NCI-H1105 (cell line): ENCODE results near the gene MCCD1.
"Not testable (repeated sequence)": the region's sequence is repeated elsewhere in the genome, so short reads cannot be mapped to it uniquely, and the experiment has no call there.

ENCODE experiments used
- DNase-seq: peaks from one replicate; lab custom pipeline; 2025; lab: John Stamatoyannopoulos, UW

MCCD1 gene, protein sequence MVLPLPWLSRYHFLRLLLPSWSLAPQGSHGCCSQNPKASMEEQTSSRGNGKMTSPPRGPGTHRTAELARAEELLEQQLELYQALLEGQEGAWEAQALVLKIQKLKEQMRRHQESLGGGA

DNA sequence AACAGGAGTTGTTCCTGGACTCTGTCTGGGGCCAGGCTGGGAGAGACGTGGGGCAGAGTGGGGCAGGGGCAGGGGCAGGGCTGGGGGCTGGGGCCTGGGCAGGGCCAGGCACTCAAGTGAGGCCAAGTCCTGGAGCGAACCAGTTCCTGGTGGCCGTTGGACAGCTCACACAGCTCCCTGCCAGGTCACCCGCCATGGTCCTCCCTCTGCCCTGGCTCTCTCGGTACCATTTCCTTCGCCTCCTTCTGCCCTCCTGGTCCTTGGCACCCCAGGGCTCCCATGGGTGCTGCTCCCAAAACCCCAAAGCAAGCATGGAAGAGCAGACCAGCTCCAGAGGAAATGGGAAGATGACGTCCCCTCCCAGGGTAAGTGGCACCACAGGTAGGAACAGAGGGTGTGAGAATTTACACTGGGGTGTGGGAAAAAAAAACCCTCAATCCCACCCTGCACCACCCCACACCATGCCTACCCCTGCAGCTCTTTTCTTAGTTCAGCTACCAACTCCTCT is at the start of gene MCCD1:
MCCD1 (plus strand) TSS at position 142 of the 508 bp plus-strand sequence; CDS start at position 195, 53 bp downstream.
- DNase-seq, result no peak

DNA sequence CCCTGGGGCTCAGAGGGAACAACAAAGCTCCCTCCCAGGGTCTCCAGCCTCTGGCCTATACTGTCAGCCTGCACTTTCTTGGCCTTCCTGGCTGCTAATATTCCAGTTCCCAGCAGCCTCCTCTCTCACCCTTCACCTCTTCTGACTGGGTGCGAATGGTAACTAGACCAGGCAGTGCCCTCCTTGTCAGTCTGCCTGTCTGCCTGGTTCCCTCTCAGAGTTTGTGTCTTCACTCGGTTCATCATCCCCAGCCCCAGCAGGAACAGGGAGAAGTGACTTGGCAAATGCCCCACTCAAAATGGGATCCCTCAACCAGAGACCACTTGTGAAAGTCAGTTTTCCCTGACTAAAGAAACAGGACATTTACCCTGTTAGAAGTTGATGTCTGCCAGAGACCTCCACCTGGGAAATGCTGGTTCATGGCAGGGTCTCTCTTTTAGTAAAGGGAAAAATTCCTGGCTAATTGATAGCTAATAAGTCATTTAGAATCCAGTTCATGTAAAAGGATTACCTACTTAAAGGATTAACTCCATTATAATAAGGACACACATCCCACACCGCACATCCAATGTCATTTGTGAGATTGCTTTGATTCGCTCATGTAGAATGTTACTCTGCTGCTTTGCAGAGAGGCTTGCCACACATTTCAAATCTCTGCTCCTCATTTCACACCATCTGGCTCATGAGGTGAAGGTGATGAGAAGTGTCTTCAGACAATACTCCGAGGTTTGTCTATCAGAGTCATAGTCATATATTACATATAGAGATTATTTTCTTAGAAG is 49.4 kb upstream of the MCCD1 start:
- no peak for DNase-seq

DNA sequence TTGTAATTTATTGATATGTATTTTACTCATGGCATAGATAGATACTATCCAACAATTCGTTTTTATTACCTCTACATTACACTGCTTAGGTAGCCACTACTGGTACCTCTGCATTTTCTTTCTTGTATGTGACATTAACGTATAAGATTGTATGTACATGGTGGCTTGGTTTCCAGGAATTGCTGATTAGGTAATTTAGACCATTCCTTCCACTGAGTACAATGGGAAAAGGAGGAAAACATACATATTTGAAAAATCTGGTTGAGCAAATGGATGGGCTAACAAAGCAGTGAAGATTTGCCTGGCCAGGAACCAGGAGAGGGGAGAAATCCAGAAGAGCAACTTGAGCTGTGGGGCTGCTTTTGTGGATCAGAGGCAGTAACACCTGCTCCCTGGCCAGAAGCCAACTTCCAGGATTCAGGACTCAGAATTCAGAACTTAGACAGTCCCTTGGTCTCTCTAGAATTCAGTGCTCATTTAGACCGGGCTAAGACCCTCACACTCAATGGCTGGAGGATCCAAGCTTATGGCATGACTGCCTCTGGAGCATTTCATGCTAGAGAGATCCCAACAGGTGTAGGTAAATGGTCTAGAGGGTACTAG is 48.7 kb upstream of the MCCD1 start:
- peak; percentile 50 for DNase-seq

DNA sequence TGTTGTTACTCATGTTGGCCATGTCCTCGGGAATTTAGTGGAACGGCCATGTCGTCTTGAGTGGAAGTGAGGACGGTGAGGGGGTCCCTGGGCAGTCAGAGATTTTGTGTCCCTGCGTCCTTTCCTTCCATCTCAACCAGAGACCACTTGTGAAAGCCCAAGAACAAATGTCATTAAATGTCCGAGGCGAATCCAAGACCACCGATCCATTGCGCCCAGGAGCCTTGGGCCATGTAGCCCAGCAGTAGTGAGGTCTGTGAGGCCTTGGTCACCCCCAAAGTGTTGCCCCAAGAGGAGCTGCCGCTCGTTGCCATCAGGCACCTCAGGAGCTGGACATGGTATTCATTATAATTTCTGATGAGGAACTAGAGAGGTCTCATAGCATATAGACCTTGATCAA is 48.2 kb upstream of the MCCD1 start:
- no peak for DNase-seq

DNA sequence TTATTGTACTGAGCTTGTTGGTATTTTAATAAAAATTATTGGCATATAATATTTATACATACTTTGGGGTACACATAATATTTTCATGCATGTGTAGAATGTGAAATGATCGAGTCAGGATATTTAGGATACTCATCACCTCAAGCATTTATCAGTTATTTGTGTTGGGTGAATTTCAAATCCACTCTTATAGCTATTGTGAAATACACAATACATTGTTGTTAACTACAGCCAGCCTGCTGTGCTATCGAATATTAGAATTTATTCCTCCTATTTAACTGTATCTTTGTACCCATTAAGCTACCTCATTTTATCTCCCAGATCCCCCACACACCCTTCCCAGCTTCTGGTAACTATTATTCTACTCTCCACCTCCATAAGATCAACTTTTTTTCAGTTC is 45.4 kb upstream of the MCCD1 start:
- no peak for DNase-seq

DNA sequence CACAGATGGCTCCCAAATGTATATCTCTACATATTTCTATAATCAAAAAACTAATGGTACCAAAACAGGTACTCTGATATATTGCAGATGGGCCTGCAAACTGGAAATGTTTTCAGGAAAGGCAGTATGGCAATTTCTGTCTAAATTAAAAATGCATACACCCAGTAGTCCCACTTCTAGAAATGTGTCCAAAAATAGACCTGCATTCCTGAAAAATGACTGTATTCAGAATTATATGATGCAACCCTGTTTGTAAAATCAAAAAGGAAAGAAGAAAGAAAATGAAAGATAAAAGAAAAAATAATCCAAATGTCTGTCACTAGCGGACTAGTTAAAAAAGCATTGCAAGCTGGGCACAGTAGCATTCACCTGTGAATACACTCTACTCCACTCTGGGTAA is 43.7 kb upstream of the MCCD1 start:
- DNase-seq, result no peak

DNA sequence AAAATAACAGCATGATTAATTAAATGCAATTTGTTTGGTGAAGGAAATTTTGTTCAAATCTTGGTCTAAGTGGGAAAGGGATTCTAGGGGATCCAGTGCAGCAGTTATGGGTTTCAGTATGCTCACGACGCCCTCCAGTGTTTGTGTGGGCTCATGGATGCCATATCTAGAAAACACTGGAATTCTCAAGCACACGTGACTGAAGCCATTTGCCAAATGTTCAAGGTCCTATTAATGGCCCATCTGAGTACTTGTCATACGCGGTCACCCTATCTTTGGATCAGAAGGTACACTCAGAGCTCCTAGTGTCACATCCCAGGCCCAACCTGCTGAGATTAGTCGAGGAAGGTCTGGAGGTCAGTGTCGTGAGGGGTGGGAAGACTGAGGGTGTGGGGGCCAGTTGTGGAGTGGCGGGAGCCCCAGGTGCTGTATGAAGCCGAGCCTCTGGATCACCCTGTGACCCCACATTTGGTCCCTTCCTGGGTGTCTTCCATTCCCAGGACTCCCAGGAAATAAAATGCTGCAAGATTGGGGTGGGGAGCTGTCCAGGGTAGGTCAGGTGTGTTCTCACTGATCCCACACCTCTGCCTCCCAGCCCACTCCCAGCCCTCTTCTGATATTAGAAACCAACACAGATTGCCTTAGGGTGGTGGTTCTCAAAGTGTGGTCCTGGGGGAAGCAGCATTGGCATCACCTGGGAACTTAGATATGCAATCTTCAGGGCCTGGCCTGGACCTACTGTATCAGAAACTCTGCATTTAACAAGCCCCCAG is 42.5 kb upstream of the MCCD1 start:
- DNase-seq, result not testable (repeated sequence)

DNA sequence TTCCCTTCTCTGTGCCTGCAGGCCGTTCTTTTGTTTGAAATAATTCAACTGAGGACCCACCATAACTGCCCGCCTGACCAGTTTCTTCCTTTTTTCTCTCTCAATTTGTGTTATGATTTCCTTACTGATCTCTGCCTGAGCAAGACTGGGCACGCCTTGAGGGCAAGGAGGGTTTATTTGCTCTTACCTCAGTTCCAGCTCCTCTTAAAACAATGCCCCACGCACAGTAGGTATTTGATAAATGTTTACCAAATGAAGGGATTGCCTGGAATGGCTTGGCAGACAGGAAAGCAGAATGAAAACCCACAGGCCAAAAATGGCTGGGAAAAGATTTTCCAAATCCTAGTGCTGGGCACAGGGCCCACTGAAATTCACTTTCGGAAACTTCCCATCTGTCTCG is 41.1 kb upstream of the MCCD1 start:
- DNase-seq, result not testable (repeated sequence)

DNA sequence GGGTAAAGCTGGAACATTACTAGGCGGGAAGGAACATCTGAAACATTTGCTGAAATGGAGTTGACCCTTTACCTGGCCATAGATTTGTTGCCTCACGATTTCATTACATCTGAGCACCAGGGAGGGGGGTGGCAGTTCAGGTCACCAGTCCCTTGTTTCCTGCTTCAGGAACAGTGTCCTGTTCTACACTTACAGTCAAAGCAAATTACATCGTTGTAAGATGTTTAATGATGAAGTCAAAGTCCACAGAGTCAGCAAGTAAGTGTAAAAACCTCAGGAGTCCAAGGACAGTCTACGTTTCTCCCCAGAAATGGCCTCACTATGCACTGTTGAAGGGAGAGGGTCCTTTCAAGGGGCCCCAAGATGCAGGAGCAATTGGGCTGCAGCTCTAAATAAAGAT is 39.7 kb upstream of the MCCD1 start:
- no peak for DNase-seq

DNA sequence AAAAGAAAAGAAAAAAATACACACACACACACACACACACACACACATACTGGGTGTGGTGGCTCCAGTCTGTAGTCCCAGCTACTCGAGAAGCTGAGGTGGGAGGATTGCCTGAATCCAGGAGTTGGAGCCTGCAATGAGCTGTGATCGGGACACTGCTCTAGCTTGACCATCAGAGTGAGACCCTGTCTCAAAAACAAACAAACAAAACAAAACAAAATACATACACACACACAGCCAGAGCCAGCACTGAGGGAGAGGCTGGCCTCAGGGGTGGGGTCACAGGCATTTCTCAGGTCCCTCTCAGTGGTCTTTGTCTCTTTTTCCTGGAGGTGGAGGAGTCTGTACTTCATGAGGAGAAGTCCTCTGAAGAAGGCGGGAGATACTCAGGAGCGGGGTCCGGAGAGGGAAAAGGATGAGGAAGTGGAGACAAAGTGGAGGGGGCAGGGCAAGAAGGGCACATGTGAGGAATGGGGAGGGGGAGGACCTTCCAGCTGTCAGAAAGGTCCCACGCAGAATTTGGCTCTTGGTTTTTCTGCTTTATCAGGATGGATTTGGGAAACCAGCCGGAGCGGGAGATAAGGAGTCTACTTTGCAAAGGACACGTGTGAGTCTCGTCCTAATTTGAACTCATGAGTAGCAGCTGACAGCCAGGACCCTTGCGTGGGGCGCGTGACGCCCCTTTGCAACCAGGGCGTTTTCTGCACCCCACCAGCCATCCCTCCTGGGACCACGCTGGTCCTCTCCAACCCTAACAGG is 38.5 kb upstream of the MCCD1 start:
- no peak for DNase-seq

DNA sequence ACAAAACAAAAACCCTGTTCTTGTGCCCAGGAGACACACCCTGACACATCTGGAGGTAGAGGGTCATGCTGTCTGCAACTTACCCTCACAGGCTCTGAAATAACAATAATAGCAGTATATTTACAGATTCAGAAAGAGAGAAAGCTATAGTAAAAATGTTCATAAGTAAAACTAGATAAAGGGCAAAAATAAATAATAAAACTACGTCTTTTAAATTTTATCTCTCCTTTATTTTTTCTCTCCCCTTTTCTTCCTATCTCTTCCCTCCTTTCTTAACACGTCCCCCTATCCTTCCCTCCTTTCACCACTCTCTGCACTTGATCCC is 35.2 kb upstream of the MCCD1 start:
- DNase-seq, result not testable (repeated sequence)

DNA sequence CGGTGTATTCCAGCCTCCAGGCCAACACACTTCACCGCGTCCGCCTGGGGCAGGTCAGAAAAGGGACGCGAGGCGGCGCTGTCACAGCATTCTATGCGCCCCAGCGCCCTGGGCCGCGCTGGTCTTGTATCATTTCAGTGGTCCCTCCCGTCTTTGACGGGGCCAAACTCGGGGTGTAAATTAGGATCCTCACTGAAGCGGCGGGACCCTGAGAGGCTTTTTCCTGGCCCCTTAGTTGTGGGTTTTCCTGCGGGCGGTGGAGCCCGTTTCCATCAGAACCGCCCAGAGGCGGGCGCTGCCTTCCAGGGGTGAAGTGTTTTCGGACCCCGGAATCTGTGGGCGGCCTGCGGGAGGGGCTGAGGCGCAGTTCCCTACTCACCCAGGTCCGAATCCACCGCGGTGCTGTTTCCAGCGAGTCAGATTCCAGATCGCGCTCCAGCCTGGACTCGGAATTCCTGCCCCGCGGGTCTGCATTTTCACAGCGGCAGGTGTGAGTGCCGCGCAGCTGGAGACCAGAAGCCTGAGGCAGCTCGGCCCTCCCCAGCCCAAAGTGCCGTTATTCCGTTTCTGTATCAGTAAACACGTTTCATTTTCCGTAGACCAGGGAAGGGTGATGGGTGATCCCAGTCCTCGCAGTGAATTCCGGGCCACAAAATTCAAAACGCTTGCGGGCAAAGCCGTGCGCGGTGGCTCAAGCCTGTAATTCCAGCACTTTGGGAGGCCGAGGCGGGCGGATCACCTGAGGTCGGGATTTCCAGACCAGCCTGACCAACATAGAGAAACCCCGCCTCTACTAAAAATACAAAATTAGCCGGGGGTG is 34.7 kb upstream of the MCCD1 start:
- peak; percentile 68 for DNase-seq

DNA sequence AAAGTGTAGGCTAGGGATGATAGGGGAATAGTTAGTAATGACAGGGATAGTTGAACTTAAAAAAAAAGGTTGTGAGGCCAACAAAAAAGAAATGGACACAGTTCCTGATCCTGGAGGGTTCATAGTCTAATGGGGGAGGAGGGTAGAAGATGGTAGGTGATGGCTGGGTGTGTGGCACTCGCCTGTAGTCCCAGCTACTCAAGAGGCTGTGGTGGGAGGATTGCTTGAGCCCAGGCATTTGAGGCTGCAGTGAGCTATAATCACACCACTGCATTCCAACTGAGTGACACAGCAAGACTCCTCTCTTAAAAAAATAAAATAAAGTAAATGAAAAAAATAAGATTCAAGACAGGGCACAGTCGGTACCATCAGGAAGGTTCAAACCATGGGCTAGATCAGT is 33.2 kb upstream of the MCCD1 start:
- DNase-seq, result no peak

DNA sequence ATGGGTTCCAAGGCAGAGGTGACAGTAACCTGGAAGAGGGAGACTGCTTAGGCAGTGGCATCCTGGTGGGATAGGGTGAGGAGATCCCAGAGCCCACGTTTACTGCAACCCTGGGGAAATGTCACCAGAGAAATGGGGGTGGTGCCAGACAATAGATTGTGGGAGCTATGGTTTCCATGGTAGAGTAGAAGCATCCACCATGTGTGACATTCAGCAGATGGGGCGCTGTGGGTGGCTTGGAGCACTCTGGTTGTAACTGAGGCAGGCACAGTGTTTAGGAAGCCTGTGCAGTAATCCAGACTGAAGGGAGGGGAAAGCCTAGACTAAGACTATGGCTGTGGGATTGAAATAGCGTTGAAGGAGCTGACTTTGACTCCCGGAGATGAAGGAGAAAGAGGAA is 31.9 kb upstream of the MCCD1 start:
- DNase-seq, result not testable (repeated sequence)

DNA sequence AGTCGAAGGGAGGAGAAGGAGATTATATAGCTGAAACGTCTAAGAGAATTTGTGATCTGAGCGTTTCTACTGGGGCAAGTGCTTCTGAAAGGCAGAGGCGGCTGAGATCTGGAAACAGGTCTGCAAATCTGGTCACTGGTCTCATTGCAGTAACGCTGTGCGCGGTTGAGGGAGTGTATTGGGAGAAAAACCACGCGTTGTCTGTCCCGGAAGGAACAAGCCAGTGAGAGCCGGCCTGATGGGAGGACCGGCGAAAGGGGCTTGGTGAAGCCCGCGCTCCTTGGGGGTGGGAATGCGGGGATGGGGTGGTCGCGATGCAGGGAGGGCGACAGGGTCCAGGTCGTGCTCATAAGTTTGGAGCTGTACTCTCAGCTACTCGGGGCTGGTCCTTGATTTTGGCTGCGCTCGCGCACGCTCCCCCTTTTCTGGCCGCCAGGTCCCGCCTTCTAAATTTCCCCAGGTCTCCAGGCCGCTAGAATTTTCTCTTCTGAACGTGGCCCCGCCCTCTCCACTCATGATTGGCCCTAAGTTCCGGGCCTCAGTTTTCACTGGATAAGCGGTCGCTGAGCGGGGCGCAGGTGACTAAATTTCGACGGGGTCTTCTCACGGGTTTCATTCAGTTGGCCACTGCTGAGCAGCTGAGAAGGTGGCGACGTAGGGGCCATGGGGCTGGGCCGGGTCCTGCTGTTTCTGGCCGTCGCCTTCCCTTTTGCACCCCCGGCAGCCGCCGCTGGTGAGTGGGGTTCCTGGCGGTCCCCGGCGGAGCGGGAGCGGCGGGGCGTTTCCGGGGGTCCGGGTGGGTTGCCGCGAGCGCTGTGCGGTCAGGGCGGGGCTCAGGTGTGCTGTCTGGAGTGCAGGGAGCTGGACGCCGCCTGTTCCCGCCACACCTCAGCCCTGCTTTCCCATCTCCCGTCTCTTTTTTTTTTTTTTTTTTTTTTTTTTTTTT is 31.0 kb upstream of the MCCD1 start, which contains the start of gene MICB:
MICB (plus strand) TSS at position 615 of the 946 bp plus-strand sequence; CDS start at position 664, 49 bp downstream.
- peak; percentile 87 for DNase-seq

DNA sequence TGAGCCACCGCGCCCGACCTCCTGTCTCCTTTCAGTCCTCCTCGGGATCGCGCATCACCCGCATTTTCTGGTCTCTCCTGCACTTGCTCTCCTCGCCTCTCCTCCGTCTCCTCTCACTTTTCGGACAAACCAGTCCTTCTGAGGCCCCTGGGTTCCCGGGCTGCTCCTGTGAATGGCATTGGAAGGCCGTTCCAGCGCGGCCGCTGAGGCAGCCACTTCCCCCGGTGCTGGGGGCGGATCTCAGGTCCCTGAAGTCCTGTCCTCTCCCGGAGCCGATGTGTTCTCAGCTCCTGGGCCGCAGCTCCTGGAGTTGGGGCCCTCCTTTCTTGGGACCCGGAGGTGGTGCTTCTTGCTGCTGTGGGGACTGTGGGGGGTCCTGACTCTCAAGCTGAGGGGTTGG is 30.0 kb upstream of the MCCD1 start:
- no peak for DNase-seq

DNA sequence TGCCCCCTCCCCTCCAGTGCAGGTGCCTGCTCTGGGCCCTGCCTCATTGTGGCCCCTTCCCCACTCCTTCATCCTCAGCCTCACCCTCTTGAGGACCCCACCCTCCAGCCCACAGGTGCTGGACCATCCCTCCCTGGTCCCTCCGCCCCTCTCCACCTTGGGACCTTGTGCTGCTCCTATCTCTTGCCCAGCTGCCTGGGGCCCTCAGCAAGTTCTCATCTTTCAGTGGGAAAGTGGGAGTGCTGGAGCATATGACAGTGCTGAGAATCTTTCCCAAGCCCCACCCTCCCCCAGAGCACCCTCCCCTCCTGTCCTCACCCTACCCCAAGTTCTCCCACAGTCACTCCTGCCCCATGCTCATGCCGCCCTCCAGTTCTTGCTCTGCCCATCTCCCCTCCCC is 29.1 kb upstream of the MCCD1 start:
- DNase-seq, result not testable (repeated sequence)

DNA sequence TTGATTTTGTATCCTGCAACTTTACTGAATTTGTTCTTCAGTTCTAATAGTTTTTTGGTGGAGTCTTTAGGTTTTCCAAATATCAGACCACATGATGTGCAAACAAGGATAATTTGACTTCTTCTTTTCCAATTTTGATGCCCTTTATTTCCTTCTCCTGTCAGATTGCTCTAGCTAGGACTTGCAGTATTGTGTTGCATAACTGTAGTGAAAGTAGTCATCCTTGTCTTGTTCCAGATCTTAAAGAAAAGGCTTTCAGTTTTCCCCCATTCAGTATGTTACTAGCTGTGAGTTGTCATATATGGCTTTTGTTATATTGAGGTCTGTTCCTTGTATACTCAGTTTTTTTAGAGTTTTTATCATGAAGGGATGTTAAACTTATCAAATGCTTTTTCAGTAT is 26.2 kb upstream of the MCCD1 start:
- no peak for DNase-seq

DNA sequence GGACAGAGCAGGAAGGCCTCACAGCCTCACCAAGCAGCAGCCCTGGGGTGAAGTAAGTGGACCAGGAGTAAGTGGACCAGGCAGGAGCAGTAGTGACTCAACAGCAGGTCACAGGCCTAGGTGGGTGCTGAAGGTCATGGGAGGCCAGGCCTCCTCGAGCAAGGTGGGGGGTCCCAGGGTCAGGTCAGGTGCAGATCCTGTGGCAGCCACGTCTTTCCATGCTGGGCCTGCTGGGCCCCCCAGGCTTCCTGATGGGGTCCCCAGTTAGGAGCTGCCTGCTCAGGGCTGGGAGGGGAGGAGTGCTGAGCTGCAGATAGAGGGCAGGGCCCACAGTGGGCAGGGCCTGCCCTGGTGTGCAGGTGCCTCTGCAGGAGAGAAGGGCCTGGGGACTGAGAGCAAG is 19.7 kb upstream of the MCCD1 start:
- not testable (repeated sequence) for DNase-seq

DNA sequence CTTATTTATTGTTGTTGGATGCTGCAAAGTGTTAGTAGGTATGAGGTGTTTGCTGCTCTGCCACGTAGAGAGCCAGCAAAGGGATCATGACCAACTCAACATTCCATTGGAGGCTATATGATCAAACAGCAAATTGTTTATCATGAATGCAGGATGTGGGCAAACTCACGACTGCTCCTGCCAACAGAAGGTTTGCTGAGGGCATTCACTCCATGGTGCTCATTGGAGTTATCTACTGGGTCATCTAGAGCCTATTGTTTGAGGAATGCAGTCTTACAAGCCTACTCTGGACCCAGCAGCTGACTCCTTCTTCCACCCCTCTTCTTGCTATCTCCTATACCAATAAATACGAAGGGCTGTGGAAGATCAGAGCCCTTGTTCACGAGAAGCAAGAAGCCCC is 18.8 kb upstream of the MCCD1 start:
- no peak for DNase-seq
